ENCODE results near the gene EIF2S2.

EIF2S2 gene

DNA sequence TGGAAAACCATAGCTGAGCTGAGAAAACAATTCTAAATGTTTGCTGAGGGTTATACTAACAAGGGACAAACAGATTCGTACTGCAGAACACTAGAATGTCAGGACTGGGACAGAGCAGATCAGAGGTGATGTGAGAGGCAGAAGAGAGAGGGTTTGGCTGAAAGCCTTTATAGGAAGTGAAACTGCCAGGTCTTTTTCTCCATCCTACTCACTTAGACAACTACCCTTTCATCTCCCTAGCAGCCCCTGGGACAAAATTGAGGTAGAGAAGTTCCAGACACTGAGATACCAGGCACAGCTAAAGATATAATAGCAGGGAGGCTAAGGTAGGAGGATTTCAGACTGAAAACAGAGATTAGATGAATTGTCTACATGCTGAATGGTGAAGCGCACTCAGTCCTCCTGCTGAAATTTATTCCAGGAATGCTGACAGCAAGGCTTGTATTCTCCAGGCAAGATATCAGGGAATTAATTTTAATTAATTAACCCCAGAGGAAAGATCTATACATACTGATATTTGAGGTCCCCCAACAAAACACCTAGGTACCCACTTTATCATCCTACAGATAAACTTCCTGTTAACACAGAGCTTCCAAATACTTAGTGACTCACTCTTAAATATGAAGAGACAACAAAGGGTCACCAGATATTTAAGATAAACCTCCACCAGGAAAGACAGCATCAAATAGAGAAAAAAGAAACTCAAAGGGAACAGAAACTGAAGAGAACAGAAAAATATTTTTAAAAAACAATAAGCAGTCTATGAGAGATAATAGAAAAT is 12.6 kb upstream of the EIF2S2 start (continued):
- TF ChIP-seq ZNF366 (tag by site-specific recombination; conservative IDR thresholded peaks at IDR 0.05), result no peak
- no peak for TF ChIP-seq ZXDB (tag by site-specific recombination; IDR thresholded peaks at IDR 0.05)
- TF ChIP-seq ZNF473 (tag by site-specific recombination; IDR thresholded peaks at IDR 0.05), result no peak
- TF ChIP-seq ZNF658 (tag by site-specific recombination; IDR thresholded peaks at IDR 0.05), result no peak

DNA sequence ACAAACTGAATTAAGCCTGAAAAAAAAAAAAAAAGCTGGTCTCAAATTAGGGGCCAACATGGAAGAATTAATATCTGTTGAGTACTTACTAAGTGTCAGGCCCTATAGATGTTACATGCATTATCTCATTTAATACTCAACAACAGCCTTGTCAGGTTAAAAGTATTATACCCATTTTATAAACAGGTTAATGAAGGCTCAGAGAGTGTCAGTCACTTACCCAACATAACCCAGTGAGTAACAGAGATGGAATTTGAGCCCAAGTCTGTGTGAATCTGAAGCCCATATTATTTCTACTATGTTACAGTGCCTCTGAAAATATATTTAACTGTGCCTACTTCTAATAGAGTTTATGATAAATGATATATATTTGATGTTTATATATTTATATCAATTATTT is 11.3 kb upstream of the EIF2S2 start:
- Histone ChIP-seq H3K27ac (ENCODE audit: extremely low read depth, low read depth, low read length) (no peak overlapping the region), H3K36me3 (ENCODE audit: control insufficient read depth in 2 of 2, insufficient read depth in 1 of 2, low read length in 2 of 2) (no peaks in the 10 kb centered on the region), H3K4me1 (ENCODE audit: control insufficient read depth, insufficient read depth, low read length) (no peaks in the 10 kb centered on the region), H3K9me3 (ENCODE audit: control insufficient read depth, insufficient read depth, low read depth, low read length) (no peaks in the 10 kb centered on the region), H3K4me3 (ENCODE audit: low read depth, low read length) (no peak overlapping the region)
- ChIA-PET POLR2A (interaction anchor here (1.2 kb wide), 1 partner anchor 11 kb away, joined by 4 read pairs; the partner anchor contains the start of gene EIF2S2), CTCF (interaction anchor here (0.7 to 1.3 kb wide), 3 partner anchors 11 to 487 kb away, joined by 3 to 5 read pairs (median 4); partner anchors contain the start of gene EIF2S2)
- no peak for TF ChIP-seq MZF1 (tag by site-specific recombination; IDR thresholded peaks at IDR 0.05; ENCODE audit: borderline replicate concordance)
- no peak for TF ChIP-seq ZNF654 (tag by site-specific recombination; IDR thresholded peaks at IDR 0.05; ENCODE audit: low read depth)
- no peak for TF ChIP-seq ZNF121 (tag by site-specific recombination; IDR thresholded peaks at IDR 0.05)
- no peak for TF ChIP-seq ZNF140 (tag by site-specific recombination; IDR thresholded peaks at IDR 0.05)
- no peak for TF ChIP-seq ZNF791 (tag by site-specific recombination; IDR thresholded peaks at IDR 0.05)
- TF ChIP-seq, protein P1, sequence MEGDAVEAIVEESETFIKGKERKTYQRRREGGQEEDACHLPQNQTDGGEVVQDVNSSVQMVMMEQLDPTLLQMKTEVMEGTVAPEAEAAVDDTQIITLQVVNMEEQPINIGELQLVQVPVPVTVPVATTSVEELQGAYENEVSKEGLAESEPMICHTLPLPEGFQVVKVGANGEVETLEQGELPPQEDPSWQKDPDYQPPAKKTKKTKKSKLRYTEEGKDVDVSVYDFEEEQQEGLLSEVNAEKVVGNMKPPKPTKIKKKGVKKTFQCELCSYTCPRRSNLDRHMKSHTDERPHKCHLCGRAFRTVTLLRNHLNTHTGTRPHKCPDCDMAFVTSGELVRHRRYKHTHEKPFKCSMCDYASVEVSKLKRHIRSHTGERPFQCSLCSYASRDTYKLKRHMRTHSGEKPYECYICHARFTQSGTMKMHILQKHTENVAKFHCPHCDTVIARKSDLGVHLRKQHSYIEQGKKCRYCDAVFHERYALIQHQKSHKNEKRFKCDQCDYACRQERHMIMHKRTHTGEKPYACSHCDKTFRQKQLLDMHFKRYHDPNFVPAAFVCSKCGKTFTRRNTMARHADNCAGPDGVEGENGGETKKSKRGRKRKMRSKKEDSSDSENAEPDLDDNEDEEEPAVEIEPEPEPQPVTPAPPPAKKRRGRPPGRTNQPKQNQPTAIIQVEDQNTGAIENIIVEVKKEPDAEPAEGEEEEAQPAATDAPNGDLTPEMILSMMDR (tag by site-specific recombination; IDR thresholded peaks at IDR 0.05), result no peak
- TF ChIP-seq, protein P2, sequence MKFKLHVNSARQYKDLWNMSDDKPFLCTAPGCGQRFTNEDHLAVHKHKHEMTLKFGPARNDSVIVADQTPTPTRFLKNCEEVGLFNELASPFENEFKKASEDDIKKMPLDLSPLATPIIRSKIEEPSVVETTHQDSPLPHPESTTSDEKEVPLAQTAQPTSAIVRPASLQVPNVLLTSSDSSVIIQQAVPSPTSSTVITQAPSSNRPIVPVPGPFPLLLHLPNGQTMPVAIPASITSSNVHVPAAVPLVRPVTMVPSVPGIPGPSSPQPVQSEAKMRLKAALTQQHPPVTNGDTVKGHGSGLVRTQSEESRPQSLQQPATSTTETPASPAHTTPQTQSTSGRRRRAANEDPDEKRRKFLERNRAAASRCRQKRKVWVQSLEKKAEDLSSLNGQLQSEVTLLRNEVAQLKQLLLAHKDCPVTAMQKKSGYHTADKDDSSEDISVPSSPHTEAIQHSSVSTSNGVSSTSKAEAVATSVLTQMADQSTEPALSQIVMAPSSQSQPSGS (tag by site-specific recombination; IDR thresholded peaks at IDR 0.05; ENCODE audit: low read depth), result no peak
- TF ChIP-seq ZNF530 (tag by site-specific recombination; IDR thresholded peaks at IDR 0.05; ENCODE audit: low read depth), result no peak
- TF ChIP-seq ZIC2 (tag by site-specific recombination; IDR thresholded peaks at IDR 0.05), result no peak
- TF ChIP-seq WT1 (tag by site-specific recombination; IDR thresholded peaks at IDR 0.05), result no peak
- no peak for TF ChIP-seq ZNF335 (tag by site-specific recombination; conservative IDR thresholded peaks at IDR 0.05)
- TF ChIP-seq BCL11A (tag by site-specific recombination; IDR thresholded peaks at IDR 0.05; ENCODE audit: low read depth), result no peak
- no peak for TF ChIP-seq ZNF785 (tag by site-specific recombination; IDR thresholded peaks at IDR 0.05)
- TF ChIP-seq ZNF394 (tag by site-specific recombination; IDR thresholded peaks at IDR 0.05; ENCODE audit: borderline replicate concordance), result no peak

- POLR2A ChIA-PET, result interaction anchor here (1.2 to 2.2 kb wide), 2 partner anchors 10 kb away, joined by 4 to 11 read pairs; partner anchors contain the start of gene EIF2S2
- Histone ChIP-seq H3K9me3 (ENCODE audit: control insufficient read depth, insufficient read depth, low read depth, low read length) (no peaks in the 10 kb centered on the region), H3K4me3 (ENCODE audit: low read depth, low read length) (no peak overlapping the region), H3K27ac (ENCODE audit: extremely low read depth, low read depth, low read length) (no peak overlapping the region), H3K4me1 (ENCODE audit: control insufficient read depth, insufficient read depth, low read length) (no peaks in the 10 kb centered on the region), H3K36me3 (ENCODE audit: control insufficient read depth in 2 of 2, insufficient read depth in 1 of 2, low read length in 2 of 2) (no peaks in the 10 kb centered on the region)
- TF ChIP-seq ZNF324 (tag by site-specific recombination; IDR thresholded peaks at IDR 0.05) (no peak), ZFP37 (tag by site-specific recombination; IDR thresholded peaks at IDR 0.05) (no peak), SETDB1 (IDR thresholded peaks at IDR 0.05; ENCODE audit: insufficient read length, low read length) (no peak), BCL11A (tag by site-specific recombination; IDR thresholded peaks at IDR 0.05; ENCODE audit: low read depth) (no peak), ZNF837 (tag by site-specific recombination; IDR thresholded peaks at IDR 0.05) (no peak)
- TF ChIP-seq, protein P3, sequence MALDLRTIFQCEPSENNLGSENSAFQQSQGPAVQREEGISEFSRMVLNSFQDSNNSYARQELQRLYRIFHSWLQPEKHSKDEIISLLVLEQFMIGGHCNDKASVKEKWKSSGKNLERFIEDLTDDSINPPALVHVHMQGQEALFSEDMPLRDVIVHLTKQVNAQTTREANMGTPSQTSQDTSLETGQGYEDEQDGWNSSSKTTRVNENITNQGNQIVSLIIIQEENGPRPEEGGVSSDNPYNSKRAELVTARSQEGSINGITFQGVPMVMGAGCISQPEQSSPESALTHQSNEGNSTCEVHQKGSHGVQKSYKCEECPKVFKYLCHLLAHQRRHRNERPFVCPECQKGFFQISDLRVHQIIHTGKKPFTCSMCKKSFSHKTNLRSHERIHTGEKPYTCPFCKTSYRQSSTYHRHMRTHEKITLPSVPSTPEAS (tag by site-specific recombination; IDR thresholded peaks at IDR 0.05), result no peak
- CTCF ChIA-PET, result interaction anchor here (0.6 to 1.3 kb wide), 5 partner anchors 10 to 487 kb away, joined by 3 to 5 read pairs (median 4); partner anchors contain the start of gene EIF2S2
These were observed 10.4 kb upstream of the EIF2S2 start for GRCh38 chr20:34122274-34122980.

Data from HEK293 (cell line).